Spleen (tissue), 7 donors: ENCODE data around the gene WDFY4.

Source experiments
- POLR2A ChIP-seq, 3 donors: fragments of 450-650 bp; IDR thresholded peaks; one replicate each; pipeline ENCODE4 v1.5.1; 2017; ENCODE audit warnings: antibody characterized with exemption in 3 of 3, mild to moderate bottlenecking in 1 of 3
- POLR2AphosphoS5 ChIP-seq, 3 donors: sonication (generic); formaldehyde crosslinking; IDR thresholded peaks; one replicate each; pipeline ENCODE4 v1.5.1; 2017; ENCODE audit warnings: antibody characterized with exemption in 3 of 3
- TF ChIP-seq, protein P1 (sequence below), 11 experiments: fragments of 200-600 bp in 7 of 11; fragments of 450-650 bp in 4 of 11; sonication (generic) in 4 of 11; IDR thresholded peaks in 8 of 11; conservative IDR thresholded peaks in 3 of 11; 1 replicate in 7 of 11; 2 replicates in 4 of 11; pipeline versions ENCODE4 v1.4.0 to v1.8.0; 2016 to 2021; ENCODE audit warnings: antibody characterized with exemption in 11 of 11, inconsistent platforms in 4 of 11, mild to moderate bottlenecking in 1 of 11
- donor health status: DM: no; HTN: no; CAD: no; lungs with moderate emphysema.
- donor health status: DM: no; HTN: no; CAD: no.
- donor health status: DM: no; HTN: no; CAD: no.

DNA sequence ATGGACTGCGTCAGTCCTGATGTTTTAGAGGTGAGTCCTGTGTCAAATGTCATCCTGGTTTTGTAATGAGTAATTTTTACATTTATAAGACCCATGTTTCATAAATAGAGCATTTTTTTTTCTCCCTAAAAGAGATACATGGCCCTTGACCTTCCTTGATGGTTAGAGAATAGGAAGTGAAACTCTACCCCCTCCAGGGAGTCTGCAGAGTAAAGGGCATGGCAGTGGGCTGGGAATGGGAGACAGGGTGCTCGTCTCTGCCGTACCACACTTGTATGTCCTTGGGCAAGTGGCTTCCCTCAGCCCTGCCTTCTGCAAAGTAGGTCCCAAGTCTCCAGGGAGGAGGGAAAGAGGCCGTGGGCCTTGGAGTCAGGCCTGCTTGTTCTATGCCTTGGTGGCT, 63.9 kb downstream of the WDFY4 start:
- no peak for TF ChIP-seq POLR2AphosphoS5 (IDR thresholded peaks at IDR 0.05)
- TF ChIP-seq, protein P1, sequence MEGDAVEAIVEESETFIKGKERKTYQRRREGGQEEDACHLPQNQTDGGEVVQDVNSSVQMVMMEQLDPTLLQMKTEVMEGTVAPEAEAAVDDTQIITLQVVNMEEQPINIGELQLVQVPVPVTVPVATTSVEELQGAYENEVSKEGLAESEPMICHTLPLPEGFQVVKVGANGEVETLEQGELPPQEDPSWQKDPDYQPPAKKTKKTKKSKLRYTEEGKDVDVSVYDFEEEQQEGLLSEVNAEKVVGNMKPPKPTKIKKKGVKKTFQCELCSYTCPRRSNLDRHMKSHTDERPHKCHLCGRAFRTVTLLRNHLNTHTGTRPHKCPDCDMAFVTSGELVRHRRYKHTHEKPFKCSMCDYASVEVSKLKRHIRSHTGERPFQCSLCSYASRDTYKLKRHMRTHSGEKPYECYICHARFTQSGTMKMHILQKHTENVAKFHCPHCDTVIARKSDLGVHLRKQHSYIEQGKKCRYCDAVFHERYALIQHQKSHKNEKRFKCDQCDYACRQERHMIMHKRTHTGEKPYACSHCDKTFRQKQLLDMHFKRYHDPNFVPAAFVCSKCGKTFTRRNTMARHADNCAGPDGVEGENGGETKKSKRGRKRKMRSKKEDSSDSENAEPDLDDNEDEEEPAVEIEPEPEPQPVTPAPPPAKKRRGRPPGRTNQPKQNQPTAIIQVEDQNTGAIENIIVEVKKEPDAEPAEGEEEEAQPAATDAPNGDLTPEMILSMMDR (IDR thresholded peaks at IDR 0.05 in 8 of 11, conservative IDR thresholded peaks at IDR 0.05 in 3 of 11) = no peak
- no peak for TF ChIP-seq POLR2A (IDR thresholded peaks at IDR 0.05)
